AG10803 (cell line): ENCODE results near the gene WBP2.
A peak's percentile ranks its signal among the peaks of the same experiment; 100 is the strongest.
"Not testable (repeated sequence)": the region's sequence is repeated elsewhere in the genome, so short reads cannot be mapped to it uniquely, and the experiment has no call there.

Experiments
- DNase-seq: peaks from one replicate; pipeline ENCODE4 v3.0.0; 2010; ENCODE audit warnings: low read depth
- H3K4me3 ChIP-seq: 2 replicates; pipeline ENCODE4 v1.5.1; 2011; ENCODE audit warnings: mild to moderate bottlenecking, low read length, control low read depth
- TF ChIP-seq, protein P1 (sequence below): conservative IDR thresholded peaks from 2 replicates; pipeline ENCODE4 v1.5.1; 2011; ENCODE audit warnings: mild to moderate bottlenecking, low read length, control low read depth, inconsistent platforms

WBP2 gene

DNA sequence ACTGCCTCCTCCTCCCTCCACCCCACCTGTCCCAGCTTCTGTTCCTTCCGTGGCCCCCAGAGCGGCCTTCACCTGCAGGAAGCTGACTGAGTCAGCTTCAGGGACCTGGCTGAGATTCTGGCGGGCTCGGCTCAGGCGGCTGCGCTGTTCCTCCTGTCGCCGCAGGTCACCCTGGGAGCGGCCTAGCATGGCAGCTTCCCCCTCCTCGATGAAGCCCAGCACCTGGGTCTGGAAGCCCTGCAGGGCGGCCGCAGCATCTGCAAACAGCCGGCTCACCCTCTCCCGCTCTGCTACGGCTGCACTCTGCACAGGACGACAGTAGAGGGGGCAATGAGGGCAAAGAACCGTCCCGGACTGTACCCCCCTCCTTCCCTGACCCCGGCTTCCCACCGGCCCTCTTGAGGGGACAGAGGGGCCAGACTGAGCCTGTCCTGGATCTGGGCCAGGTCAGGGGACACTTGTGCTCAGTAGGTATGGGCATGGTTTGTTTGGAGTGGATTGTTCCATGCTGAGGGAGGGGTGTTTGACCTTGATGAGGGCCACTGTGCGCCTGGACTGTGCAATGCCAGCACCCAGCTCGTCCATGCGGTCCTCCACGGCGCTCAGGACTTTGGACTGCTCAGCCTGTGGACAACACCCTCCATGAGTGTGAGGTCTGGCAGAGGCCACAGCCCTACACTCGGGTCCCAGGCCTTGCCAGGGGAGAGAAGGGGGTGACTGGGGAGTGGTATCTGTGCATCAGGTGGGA is 21.2 kb upstream of the WBP2 start:
- TF ChIP-seq, protein P1, sequence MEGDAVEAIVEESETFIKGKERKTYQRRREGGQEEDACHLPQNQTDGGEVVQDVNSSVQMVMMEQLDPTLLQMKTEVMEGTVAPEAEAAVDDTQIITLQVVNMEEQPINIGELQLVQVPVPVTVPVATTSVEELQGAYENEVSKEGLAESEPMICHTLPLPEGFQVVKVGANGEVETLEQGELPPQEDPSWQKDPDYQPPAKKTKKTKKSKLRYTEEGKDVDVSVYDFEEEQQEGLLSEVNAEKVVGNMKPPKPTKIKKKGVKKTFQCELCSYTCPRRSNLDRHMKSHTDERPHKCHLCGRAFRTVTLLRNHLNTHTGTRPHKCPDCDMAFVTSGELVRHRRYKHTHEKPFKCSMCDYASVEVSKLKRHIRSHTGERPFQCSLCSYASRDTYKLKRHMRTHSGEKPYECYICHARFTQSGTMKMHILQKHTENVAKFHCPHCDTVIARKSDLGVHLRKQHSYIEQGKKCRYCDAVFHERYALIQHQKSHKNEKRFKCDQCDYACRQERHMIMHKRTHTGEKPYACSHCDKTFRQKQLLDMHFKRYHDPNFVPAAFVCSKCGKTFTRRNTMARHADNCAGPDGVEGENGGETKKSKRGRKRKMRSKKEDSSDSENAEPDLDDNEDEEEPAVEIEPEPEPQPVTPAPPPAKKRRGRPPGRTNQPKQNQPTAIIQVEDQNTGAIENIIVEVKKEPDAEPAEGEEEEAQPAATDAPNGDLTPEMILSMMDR = peak; percentile 15
- peak overlapping the region; percentile 58 for H3K4me3 ChIP-seq
- no peak for DNase-seq

DNA sequence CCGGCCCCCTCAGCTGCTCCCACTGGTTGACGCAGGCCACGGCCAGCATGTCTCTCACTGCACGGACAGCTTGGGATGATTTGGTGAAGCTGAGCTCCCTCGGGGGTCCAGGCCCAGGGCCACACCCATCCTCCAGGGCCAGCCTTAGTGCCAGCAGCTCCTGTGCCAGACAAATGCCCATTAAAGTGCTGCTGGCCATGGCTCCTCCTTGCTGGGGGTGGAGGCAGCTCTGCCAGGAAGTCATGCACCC is 20.7 kb upstream of the WBP2 start:
- no peak for DNase-seq
- TF ChIP-seq, protein P1 = no peak
- H3K4me3 ChIP-seq = no peak overlapping the region

DNA sequence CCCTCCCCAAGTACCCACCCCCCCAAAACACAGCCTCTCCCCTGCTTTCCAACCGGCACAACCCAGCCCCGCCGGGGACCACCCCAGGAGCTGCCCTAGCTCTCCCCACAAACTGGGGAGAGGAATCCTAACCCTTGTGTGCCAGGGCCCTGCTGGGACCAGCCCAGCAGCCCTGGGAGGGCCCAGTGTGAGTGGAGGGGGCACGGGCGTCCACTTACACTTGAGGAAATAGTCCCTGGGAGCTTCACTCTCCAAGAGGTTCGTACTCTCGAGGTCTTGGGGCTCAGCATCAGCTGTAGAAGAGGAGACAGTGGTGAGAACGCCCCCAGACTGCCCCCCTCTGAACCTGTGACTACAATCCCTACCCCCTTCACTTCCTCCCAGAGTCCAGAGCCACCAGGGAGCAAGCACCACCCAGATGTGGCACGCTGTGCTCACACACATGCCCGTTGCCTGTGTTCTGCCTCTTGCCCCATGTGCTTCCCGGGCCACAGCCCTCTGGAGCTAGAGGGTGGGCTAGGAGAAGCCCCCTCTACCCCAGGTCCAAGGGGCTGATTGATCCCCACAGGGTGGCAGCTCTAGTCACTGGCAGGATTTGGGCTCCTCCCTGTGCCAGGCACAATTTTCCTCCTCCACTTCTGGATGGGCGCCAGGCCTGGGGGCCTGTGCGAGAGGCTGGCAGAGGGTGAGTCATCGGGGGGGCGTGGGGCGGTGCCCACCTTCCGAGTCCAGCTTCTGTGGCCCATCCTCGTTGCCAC is 20.2 kb upstream of the WBP2 start:
- no peak for DNase-seq
- no peak overlapping the region for H3K4me3 ChIP-seq
- TF ChIP-seq, protein P1 = no peak

DNA sequence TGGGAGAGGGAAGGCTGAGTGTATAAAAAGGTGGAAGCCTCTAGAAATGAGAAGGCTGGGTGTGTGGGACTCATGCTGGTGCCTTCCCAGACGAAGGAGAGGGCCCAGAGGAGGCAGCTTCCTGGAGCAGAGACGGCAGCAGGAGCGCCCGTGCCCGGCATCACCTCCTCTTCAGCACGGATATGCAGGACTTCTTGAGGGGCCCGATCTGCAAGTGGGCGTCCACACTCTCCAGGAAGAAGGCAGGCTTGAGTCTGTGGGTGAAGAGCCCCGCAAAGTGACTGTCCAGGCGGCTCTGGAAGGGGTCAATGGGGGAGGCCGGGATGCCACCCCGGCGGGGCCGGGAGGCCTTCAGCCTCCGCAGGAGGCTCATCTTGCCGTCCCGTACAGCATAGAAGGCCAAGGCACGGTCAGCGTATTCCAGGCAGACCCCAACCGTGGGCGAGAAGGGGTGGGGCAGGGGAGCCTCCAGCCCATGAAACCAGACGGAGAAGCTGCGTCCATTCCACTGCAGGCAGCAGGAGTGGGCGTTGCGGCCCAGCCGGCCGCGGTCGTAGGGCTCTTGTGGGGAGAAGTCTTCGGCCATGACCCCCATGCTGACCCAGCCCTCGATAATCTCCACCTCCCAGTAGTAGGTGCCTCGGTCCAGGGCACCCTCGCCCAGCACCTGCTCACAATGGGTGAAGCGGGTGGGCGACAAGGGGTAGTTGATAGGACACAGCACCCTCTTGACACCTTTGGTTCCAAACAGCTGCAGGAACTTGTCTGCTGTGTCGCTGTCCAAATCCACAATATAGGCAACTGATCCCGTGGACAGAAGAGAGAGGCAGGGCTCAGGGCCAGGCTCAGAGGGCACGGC is 19.4 kb upstream of the WBP2 start:
- H3K4me3 ChIP-seq = no peak overlapping the region
- TF ChIP-seq, protein P1 = no peak
- DNase-seq = no peak

DNA sequence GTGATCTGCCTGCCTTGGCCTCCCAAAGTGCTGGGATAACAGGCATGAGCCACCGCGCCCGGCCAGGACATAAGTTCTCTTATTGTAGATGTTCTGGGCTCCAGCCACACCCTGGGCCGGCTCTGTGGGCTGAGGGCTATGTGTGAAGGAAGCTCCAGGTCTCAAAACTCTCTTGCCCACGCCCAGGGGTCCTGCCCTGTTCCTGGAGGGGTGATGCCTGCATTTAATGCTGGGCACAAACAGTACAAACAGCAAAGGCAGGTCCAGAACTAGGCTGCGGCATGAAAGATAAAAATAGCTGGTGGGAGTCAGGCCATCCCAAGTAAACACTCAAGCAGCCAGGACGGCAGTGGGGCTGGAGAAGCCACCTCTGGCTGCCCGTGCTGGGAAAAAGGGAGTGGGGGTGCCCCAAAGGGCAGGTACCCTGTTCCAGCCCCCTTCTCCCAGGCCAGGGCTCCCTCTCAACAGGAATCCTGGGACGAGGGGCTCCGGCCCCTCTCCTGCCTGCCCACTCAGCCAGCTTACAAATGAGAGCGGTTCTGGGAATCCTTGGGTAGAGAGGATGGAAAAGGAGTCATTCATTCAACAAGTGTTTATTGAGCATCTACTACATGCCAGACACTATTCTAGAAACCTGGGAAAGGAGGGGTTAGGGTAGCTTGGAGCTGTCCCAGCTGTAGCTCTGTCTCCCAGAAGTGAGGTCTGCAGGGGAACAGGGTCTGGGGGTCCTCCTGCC is 18.6 kb upstream of the WBP2 start:
- no peak overlapping the region for H3K4me3 ChIP-seq
- DNase-seq = no peak
- TF ChIP-seq, protein P1 = no peak

DNA sequence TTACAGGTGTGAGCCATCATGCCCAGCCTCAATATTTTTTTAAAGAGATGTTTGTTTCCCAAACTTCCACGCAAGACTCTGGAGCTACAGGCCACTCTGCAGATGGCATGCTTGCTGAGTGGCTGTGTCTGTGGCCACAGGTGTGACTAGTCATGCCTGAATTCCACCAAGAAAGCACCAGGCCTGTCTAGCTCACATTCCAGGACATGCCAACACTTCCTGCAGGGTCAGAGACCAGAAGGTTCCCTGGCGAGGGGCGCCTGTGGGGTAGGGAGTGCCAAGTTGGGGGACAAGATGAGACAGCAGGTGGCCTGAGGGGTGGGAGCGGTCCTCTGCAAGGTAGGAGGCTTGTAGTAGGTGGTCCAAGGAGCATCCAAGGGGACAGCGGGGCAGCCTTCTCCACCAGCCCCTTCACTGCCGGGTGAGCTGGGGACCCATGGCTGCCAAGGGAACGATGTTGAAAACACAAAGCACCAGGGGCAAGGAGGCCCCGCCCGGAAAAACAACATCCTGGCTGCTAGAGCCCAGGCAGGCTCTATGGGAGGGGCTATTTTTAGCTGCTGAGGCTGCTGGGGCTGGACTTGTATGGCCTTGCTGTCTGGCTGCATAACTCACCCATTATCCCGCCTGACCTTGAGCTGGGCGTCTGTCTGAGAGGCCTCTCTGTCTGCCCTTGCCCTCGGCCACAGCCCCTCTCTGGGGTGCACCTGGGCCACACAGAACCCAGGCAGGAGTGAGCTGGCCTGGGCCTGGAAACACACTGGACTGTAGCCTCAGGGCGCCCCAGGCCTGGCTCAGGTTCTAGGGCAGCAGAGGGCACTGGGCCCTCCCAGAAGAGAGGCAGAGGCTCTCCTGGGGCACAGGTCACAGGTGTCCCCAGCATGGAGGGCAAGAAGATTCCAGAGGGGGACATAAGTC is 17.6 kb upstream of the WBP2 start:
- H3K4me3 ChIP-seq = no peak overlapping the region
- TF ChIP-seq, protein P1 = no peak
- DNase-seq = peak; percentile 82

DNA sequence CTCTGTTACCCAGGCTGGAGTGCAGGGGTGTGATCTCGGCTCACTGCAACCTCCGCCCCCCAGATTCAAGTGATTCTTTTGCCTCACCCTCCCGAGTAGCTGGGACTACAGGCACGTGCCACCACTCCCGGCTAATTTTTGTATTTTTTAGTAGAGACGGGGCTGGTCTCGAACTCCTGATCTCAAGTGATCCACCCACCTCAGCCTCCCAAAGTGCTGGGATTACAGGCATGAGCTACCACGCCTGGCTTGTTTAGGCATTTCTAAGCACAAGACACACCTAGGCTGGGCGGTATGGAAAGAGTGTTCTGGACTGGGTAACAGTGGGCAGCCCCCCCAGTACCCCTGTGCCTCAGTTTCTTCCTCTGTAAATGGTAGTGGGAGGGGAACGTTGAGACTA is 15.1 kb upstream of the WBP2 start:
- not testable (repeated sequence) for DNase-seq
- H3K4me3 ChIP-seq = peak overlapping the region; percentile 29
